ENCODE measurements around the gene GTF2E1.
"Not testable (repeated sequence)": the region's sequence is repeated elsewhere in the genome, so short reads cannot be mapped to it uniquely, and the experiment has no call there.

GTF2E1 gene
- total RNA-seq = 25.2 to 31.7 (median 26.6) reads per million in 4 experiments

DNA sequence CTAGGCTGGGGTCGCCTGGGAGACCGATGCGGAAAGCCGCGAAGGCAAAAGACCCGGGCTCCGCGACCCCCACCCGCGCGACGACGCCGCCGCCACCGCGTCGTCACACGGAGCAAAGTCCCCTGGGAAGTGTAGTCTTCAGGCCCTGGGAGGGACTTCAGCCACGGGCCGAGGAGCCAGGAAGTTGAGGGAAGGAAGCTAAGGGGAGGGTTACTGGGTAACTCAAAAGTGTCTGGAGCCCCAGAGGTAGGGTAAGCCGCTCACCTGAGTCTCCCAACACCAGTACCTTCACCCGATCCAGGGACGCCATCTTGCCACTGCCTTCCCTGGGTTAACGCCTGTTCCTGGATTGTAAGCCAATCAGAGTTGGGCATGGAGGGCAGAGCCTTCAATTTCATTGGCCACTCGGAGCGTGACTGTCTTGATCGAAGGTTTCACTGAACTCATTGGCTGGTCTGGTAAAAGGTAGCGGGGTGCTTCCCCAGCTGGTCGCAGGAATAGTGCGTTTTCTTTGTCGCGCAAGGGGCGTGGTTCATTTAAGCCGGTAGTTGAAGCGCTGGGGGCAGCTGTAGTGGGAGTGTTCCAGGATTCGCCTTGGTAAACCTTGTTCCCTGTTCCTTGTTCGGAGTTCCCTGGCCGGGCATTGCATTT, at the start of gene GTF2E1, which contains the start of gene RABL3:
Gene GTF2E1, plus strand, starts transcription at position 547 of the 651 bp plus-strand sequence. CDS start 7,809 bp downstream, outside the sequence.
Gene RABL3, minus strand, starts transcription at position 319 of the 651 bp plus-strand sequence. Its CDS starts 9 bp downstream, at position 310.
- DNase-seq = peak; percentile 94

DNA sequence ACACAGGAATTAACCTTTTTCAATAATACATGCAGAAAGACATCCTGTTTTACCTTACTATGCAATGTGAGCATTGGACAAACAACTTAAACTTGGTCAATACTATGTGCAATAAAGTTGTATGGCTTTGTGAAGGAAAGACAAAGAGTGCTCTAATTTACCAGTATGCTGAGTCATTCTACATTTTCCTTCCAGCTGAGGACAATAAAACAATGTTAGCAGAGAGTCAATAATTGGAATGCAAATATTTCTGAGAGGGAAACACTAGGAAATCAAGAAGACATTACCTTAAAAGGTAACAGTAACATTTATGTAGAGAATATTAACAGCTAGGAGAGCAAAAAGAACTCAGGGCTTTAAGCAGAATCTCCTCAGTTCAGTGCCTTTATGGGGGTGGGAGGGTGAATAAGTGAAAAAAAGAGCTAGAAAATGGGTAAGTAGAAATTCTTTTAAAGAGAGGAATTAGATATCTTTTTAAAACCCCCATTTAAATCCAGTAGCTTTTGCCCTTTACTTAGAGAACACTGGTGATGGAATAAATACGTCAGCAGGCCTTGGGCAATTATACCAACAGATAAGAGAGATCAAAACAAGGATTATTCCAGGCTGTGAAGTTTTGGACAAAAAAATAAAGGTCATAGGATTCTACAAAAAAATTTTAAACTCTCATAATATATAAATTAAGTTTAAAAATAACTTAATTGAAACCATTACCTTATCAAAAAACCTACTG, 48.9 kb upstream of the GTF2E1 start:
- DNase-seq = no peak

DNA sequence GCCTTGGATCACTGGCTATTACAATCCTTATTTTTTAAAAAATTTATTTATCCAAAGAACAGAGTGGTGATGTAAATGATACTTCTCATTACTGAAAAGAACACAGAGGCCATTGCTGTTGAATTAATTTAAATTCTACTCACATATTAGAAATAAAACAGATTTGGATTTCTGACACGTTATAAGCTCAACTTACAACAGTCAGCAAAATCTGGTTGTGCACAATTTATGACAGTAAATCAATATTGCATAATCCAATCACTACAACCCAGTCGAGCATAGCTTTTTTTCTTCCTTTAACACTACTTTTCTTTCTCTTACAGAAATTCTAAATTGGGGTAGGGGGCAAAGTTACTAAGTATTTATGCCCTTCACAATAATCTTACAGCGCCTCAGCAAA, 43.2 kb upstream of the GTF2E1 start:
- no peak for DNase-seq

DNA sequence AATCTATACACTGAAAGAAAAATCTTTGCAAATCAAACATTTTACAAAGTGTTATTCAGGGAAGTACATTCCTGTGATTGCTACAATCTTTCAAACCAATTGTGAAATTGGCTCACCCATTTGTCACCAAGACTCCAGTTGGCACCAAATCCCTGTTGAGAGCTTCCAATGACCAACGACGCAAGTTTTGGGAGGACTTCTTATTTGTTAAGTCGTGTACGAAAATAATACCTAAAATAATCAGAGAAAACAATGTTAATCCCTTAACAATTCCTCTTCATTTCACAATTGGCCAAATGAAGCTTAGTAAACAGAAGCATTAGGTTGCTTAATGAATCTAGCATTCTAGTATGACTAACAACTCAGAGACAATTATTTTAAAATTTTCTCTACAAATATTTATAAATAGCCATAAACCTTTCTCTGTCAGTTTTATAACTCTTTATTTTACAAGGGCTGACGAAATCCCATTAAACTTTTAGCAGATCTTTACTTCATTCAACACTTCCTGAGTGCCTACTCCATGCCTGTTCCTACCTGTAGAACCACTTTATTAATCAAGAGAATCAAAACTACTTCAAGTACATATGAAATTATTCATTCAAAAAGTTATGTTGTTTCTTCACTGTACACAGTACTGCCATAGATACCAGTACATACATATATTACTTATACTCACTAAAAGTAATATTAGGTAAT, 36.5 kb upstream of the GTF2E1 start:
- no peak for DNase-seq

DNA sequence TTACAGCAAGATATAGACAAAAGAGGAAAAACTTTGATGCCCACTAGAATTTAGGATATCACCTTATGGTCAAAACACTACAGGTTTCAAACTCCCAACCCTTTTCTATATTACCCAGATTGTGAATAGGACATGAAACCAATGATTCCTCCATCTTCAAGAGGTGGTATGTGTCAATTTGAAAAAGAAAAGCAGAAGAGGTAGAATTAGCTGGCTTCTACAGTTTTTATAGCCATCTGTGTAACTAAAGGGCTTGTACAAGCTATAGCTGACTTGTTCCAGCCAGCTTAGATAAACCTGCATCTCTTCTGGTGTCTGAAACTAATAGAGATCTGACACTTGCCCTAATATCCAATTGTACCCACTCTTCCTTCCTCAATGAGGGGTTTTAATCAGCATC, 35.6 kb upstream of the GTF2E1 start:
- DNase-seq = no peak

DNA sequence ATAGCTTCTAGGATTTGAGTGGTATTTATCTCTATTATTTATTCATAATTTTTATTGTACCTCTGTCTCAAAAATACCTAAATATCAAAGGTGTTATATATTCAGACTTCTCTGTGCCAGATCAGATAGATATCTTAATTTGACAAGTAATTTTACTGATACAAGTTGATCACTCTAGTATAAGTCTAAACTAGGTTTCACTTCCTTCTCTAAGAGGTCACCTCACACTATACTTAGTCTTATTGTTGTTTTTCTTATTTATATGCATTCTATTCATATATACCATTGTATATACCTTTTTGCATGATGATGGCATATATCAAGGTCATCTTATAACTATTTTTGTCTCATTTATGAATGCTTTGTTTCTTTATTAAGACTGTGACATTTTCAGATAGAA, 34.1 kb upstream of the GTF2E1 start:
- DNase-seq = no peak

DNA sequence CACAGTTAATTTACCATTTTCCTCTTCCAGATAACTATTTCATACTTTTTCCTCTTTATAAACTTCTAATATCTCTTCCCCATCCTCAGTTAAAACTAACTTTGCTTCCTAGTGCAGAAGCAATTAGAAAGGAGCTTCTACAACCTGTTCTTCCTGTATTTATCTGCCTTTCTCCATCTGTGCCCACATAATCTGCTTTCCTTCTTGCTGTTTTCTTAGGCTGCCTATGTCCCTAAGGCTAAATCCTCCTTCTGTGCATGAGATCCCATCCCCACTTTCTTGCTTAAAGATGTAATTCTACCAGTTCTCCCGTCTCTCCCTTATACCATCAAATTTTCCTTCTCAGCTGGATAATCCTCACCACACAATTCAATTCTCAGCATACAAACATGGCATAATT, 32.2 kb upstream of the GTF2E1 start:
- no peak for DNase-seq

DNA sequence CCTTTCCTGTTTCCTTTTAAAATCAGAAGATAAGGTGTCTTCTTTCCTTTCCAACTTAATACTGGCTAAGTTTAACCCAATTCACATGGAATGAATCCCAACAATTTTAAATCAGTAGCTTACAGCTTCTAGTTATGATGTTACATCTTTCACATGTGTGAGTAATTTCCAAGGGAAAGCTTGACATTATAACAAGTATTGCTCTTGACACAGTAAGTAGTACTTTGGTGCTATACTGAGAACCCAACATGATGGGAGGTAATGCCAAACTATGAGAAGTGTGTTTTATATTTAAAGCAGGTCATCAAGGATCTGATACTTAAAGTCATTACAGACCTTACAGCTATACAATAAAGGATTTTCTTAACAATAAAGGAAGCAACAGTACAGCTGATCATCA, 29.3 kb upstream of the GTF2E1 start:
- no peak for DNase-seq

DNA sequence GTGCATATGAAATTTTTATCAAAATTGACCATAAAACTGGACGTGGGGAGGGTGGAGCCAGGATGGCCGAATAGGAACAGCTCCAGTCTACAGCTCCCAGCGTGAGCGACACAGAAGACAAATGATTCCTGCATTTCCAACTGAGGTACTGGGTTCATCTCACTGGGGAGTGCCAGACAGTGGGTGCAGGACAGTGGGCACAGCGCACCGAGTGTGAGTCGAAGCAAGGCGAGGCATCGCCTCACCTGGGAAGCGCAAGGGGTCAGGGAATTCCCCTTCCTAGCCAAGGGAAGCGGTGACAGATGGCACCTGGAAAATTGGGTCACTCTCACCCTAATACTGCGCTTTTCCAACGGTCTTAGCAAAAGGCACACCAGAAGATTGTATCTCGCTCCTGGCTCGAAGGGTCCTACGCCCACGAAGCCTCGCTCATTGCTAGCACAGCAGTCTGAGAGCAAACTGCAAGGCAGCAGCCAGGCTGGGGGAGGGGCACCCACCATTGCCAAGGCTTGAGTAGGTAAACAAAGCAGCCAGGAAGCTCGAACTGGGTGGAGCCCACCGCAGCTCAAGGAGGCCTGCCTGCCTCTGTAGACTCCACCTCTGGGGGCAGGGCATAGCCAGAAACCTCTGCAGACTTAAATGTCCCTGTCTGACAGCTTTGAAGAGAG, 23.2 kb upstream of the GTF2E1 start:
- peak; percentile 52 for DNase-seq

DNA sequence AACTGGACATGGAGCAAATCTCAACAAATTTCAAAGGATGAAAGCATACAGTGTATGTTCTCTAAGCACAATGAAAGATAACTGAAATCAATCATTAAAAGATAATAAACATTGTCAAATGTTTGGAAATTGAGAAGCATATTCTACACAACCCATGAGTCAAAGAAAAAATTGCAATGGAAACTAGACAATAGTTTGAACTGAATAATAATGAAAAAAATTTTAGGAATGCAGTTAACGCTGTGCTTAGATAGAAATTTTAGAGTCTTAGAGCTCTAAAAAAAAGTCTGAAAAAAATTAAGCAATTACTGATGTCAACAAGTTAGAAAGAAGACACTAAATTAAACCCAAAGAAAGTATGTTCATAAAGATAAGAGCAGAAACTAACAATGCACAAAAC, 15.8 kb upstream of the GTF2E1 start:
- DNase-seq = no peak

DNA sequence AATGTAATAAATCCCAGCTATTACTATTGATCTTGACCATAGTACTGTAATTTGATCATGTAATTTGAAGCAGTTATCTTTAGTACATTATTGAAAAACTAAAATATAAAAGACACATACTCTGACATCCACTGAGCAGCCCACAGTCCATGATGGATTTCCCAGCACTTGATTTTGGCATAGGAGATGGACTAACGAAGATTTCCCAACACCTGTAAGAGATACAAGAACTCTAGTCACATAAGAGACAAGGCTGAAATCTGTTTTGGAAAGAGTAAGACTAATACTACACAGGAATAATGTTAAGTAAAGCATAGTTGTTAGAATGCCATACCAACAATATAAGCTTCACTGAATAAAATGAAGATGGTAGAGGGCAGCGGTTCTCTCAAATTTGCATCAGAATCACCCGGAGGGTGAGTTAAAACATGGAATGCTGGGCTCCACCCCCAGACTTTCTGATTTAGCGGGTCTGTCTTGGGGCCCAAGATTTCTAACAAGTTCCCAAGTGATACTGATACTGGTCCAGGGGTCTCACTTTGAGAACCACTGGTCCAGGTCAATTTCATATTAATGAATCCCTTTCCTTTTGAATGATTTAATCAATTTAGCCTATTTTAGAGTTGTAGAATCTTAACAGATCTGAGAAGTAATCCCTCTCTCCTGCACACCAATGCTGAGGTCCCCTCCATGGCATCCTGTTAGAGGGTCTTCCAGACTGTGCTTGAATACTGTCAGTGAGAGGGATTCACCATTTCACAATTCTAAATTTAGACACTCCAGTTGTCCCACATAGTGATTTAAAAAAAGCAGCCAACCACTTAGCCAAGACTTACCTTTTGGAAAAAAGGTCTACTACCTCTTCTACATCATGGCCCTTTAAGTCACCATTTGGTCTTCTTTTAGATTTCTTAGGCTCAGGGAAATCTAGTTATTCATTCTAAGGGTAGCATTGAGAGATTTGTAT, 11.7 kb upstream of the GTF2E1 start:
- DNase-seq = no peak

DNA sequence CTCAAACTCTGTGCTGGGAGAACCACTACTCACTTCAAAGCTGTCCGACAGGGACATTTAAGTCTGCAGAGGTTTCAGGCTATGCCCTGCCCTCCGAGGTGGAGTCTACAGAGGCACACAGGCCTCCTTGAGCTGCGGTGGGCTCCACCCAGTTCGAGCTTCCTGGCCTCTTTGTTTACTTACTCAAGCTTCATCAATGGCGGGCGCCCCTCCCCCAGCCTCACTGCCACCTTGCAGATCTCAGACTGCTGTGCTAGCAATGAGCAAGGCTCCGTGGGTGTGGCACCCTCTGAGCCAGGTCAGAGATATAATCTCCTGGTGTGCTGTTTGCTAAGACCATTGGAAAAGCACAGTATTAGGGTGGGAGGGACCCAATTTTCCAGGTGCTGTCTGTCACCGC, 4.5 kb upstream of the GTF2E1 start:
- DNase-seq = not testable (repeated sequence)

DNA sequence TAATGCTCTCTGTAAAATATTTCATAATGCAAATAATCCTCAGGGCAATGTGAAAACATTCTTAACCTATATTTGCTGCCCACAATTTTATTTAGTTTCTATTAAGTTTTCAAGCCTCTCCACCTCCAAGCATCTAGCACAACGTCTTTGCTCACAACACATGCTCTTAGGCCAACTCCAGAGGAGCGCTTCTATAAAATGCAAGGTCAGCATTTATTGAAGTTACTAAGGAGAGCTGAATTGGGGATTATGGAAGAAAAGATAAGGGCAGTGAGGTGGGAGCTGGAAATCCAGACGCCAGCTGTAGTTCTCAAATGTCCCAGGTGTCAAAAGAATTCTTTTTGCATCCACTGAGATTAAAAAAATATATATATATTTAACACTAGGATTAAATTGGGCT, 1.2 kb upstream of the GTF2E1 start:
- DNase-seq = no peak

DNA sequence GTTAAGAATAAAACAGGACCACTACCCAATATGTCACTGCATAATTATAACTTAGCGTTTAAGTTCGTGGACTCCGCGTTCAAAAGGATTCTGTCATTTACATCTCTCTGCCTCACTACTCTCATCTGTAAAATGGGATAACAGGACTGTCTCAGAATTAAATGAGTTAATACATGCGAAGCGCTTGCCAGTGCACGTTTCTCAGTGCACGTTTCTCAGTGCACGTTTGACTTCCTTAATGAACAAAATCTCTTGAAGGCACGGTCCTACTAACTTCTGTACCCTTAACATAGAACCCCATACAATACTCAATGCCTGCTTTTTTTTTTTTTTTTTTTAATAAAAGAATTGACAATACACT, 727 bp upstream of the GTF2E1 start:
- DNase-seq = no peak

DNA sequence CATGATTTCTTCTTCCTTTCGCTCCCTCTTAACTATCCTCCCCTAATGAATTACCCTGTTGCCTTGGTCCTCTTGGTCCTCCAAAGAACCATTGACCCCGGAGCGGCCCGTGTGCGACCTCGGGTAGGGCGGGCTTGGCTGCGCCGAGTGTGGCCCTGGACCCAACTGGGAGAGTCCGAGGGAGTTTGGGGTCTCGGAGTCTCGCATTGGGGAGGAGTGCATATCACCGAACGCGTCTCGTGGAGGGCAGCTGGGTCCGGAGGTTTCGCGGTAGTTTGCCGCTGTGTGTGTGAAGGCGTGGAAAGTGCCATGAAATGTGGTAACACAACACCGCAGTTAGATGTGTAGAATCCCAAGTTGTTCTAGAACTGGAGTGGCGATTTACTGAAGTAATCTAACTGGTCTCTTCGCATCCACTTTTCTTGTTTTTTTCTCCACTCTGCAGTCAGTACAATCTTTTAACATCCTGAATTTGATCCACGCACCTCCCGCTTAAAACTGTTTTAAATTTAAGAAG, 363 bp downstream of the GTF2E1 start:
- DNase-seq = peak; percentile 34

DNA sequence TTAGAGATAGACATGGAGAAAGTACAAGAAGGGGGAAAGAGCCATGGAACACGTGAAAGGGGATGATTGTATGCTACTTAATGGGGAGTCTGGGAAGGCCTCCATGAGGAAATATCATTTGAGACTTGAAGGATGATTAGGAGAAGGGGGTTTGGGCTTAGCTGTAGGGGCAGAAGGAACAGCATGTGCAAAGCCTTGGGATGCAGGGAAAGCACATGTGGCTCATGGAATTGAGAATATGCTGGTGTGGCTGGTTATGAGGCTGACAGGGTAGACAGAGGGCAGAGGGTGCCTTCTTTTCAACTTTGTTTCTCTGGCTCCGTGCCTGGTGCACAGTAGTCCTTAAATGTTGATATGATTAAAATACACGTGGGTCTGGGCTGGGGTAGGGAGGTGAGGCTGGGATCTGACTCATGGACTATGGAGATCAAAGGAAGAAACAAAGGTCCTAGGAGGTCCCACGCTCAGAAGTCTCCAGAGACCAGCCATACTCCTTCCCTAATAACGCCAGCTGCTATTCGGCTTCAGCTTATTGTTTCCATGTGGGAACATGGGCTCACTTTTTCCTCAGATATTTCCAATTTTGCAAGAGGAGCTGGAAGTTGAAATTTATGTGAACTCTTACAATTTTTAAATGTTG, 1.1 kb downstream of the GTF2E1 start:
- no peak for DNase-seq

DNA sequence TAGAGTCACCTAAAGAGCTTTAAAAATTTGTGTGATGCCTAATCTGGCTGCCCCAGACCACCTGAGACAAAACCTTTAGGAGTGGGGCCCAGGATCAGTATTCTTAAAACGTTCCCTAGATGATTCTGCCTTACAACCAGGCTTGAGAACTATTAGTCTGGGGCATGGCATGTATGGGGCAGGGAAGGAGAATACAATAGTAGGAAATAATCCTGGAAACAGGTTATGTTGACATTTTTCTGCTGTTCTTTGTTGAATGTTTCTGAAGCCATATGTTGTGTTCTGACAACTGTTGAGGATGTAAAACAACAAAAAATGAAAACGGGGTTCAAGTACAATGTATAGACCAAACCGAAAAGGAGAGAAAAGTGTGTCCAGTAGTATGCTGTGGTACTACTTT, 2.9 kb downstream of the GTF2E1 start:
- no peak for DNase-seq

DNA sequence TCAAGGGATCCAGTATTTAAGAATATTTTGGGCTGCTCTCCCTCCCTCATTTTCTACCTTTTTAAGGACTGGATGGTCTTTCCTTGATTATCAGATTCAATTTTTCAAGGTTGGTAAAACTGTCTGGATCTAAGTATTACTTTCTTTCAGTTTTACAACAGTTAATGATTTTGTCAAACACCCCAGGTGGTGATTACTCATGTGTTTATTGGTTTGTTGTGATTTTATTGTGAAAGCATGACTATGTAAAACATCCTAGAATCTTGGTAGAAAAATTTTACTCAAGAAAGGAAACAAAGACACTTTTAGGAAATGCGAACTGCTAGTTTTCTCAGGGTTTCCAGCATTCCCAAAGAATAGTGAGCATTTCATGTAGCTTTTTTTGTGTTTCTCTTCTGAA, 7.3 kb downstream of the GTF2E1 start:
- no peak for DNase-seq

DNA sequence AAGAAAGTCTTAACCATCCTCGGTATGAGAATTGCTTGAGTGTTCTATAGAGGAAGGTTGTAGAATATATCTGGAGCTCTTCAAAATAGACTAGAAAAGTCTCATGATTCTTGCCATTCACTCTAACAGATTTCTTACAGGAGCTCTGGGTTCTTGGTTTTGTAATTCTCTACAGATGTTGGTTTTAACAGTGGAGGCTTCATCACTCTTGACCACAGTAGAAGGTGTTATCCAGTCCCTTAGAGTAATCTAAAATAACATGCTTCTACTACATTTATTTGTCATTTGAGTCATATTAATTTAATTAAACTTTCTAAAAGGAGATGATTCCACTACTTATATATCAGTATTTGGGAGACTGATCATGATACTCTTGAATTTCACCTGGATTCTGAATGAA, 9.7 kb downstream of the GTF2E1 start:
- DNase-seq = no peak

DNA sequence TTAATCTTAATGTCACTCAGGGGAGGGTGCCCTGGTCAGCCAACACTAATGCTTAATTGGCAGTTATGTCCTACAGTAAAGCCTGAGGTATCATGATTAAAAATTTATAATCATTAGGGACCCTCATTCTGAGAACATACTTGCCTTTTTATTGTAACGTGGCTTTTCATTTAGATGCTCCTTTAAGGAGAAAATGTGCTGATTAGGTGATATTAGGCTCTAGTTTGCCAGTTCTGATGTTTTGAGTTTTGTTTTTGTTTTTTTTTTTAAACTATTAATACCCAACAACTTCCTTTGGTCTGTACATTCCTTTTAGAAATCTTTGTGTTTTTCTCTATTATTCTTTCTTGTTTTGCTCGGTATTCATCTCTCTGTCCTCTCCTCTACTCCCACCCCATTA, 10.3 kb downstream of the GTF2E1 start:
- no peak for DNase-seq

DNA sequence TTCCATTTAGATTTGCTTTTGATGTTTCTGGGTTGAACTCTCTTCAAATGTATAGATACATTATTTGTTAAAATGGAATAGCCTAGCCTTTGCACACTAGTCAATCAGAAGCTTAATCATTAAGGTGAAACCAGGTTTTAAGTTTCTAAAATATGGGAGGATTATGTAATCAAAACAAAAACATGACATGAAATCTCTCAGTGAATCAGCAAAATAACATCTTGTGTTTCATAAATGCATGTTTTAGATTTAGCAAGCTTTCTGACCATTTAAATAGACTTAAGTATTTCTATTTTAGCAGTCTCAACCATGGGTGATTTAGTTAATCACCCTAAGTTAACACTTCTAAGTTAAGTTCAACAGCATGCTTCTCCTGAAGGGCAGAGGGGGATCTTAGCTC, 11.3 kb downstream of the GTF2E1 start:
- no peak for DNase-seq
